Prostate gland (tissue), 2 donors: ENCODE measurements around the gene ASTL. TPM values are rescaled to one million over a fixed set of nuclear protein-coding genes. Genes with fewer than 3 reads are reported as not detected.
"Not testable (repeated sequence)": the region's sequence is repeated elsewhere in the genome, so short reads cannot be mapped to it uniquely, and the experiment has no call there.

Experiments
- DNase-seq: peaks from one replicate; pipeline ENCODE4 v3.0.0-alpha.2; 2019; ENCODE audit warnings: low spot score
- H3K27ac ChIP-seq, 2 donors: fragments of 200-600 bp; sonication (generic); 2 replicates each; pipeline ENCODE4 v1.5.1; 2017 to 2019
- H3K27me3 ChIP-seq: fragments of 200-600 bp; sonication (generic); replicated peaks from 2 replicates; pipeline ENCODE4 v1.5.1; 2019; ENCODE audit not compliant: insufficient read depth
- H3K36me3 ChIP-seq, 2 donors: fragments of 200-600 bp; sonication (generic); 1 replicate in 1 of 2; 2 replicates in 1 of 2; pipeline versions ENCODE4 v1.5.1 to v1.8.1; 2017 to 2019
- H3K4me1 ChIP-seq: fragments of 200-600 bp; sonication (generic); replicated peaks from 2 replicates; pipeline ENCODE4 v1.5.1; 2019
- H3K4me3 ChIP-seq, 2 donors: fragments of 200-600 bp; sonication (generic); 2 replicates each; pipeline ENCODE4 v1.5.1; 2017 to 2019
- H3K9me3 ChIP-seq: fragments of 200-600 bp; sonication (generic); 2 replicates; pipeline ENCODE4 v1.5.1; 2017
- POLR2A ChIP-seq: fragments of 450-650 bp; IDR thresholded peaks from one replicate; pipeline ENCODE4 v1.6.1; 2016; ENCODE audit warnings: antibody characterized with exemption, mild to moderate bottlenecking
- POLR2AphosphoS5 ChIP-seq: sonication (generic); formaldehyde crosslinking; IDR thresholded peaks from one replicate; pipeline ENCODE4 v1.6.1; 2017; ENCODE audit warnings: antibody characterized with exemption
- WGBS: methylation state at CpG from one replicate; pipeline ENCODE4 v1.1.5; 2018; 5-methylcytosine and 5-hydroxymethylcytosine counted together
- intact Hi-C: fragments of 100-400 bp; cut with DNase I; formaldehyde crosslinking; loops from one replicate; pipeline ENCODE4 v1.14.2; 2022
- total RNA-seq, 2 donors: library from RNA; depleted of rRNA; stranded (reverse); fragments of >200 nt; gene quantifications; one replicate each; pipeline ENCODE4 v1.1.0, GENCODE V29; 2016
- TF ChIP-seq, protein P1 (sequence below), 4 experiments: fragments of 200-600 bp in 2 of 4; fragments of 450-650 bp in 2 of 4; sonication (generic) in 2 of 4; IDR thresholded peaks; 1 replicate in 3 of 4; 2 replicates in 1 of 4; pipeline ENCODE4 v1.5.1; 2016 to 2019; ENCODE audit warnings: antibody characterized with exemption in 4 of 4, mild to moderate bottlenecking in 2 of 4, moderate library complexity in 2 of 4

ASTL gene
- total RNA-seq, 2 donors from 2014 or later: 0.57 TPM; not detected in 1

GRCh38 chr2:96087130-96087529, 51.2 kb downstream of the ASTL start:
- 75% methylated on average over 2 of the region's 2 CpGs for WGBS
- intact Hi-C loops: no loop called here

GRCh38 chr2:96085541-96086355, 52.6 kb downstream of the ASTL start:
- intact Hi-C loops: no loop called here
- DNase-seq: no peak
- no peak for TF ChIP-seq POLR2AphosphoS5
- TF ChIP-seq POLR2A: no peak
- TF ChIP-seq, protein P1, sequence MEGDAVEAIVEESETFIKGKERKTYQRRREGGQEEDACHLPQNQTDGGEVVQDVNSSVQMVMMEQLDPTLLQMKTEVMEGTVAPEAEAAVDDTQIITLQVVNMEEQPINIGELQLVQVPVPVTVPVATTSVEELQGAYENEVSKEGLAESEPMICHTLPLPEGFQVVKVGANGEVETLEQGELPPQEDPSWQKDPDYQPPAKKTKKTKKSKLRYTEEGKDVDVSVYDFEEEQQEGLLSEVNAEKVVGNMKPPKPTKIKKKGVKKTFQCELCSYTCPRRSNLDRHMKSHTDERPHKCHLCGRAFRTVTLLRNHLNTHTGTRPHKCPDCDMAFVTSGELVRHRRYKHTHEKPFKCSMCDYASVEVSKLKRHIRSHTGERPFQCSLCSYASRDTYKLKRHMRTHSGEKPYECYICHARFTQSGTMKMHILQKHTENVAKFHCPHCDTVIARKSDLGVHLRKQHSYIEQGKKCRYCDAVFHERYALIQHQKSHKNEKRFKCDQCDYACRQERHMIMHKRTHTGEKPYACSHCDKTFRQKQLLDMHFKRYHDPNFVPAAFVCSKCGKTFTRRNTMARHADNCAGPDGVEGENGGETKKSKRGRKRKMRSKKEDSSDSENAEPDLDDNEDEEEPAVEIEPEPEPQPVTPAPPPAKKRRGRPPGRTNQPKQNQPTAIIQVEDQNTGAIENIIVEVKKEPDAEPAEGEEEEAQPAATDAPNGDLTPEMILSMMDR (IDR thresholded peaks at IDR 0.05): no peak

More at GRCh38 chr2:96087130-96087529, 51.2 kb downstream of the ASTL start:
- no peaks in the 10 kb centered on the region for H3K4me1 ChIP-seq
- no peak for DNase-seq
- no peaks in the 10 kb centered on the region for H3K27me3 ChIP-seq
- H3K4me3 ChIP-seq: no peak overlapping the region
- no peaks in the 10 kb centered on the region for H3K9me3 ChIP-seq
- H3K36me3 ChIP-seq: no peaks in the 10 kb centered on the region
- no peak overlapping the region for H3K27ac ChIP-seq
- TF ChIP-seq, protein P1 (IDR thresholded peaks at IDR 0.05): no peak
- TF ChIP-seq POLR2A (no peak), POLR2AphosphoS5 (no peak)

GRCh38 chr2:96084858-96085518, 53.3 kb downstream of the ASTL start:
- 85% methylated on average over 5 of the region's 7 CpGs for WGBS
- H3K4me3 ChIP-seq, intact Hi-C loops, H3K9me3 ChIP-seq, H3K4me1 ChIP-seq, DNase-seq, H3K27me3 ChIP-seq, H3K27ac ChIP-seq, H3K36me3 ChIP-seq: not testable (repeated sequence)

More at GRCh38 chr2:96085541-96086355, 52.6 kb downstream of the ASTL start:
- Histone ChIP-seq H3K27ac (no peak overlapping the region), H3K4me3 (no peak overlapping the region), H3K27me3 (no peaks in the 10 kb centered on the region), H3K9me3 (no peaks in the 10 kb centered on the region), H3K36me3 (no peaks in the 10 kb centered on the region), H3K4me1 (no peaks in the 10 kb centered on the region)
- 90% methylated on average over 12 of the region's 12 CpGs for WGBS

- H3K4me1 ChIP-seq: no peaks in the 10 kb centered on the region
- H3K4me3 ChIP-seq: no peak overlapping the region
- intact Hi-C loops: no loop called here
- H3K36me3 ChIP-seq: no peaks in the 10 kb centered on the region
- H3K27me3 ChIP-seq: no peaks in the 10 kb centered on the region
- TF ChIP-seq POLR2AphosphoS5: no peak
- TF ChIP-seq, protein P1 (IDR thresholded peaks at IDR 0.05): no peak
- TF ChIP-seq POLR2A: no peak
- H3K27ac ChIP-seq: no peak overlapping the region
- DNase-seq: no peak
- 90% methylated on average over 18 of the region's 22 CpGs for WGBS
- H3K9me3 ChIP-seq: no peaks in the 10 kb centered on the region
These were observed 54.1 kb downstream of the ASTL start for GRCh38 chr2:96083989-96084857.
